Stimulated activated naive CD4-positive, alpha-beta T cell treated with Interleukin-2 at 50 U/mL for 16 hours (primary cell): Measurements from ENCODE around the gene HEY2.

Experiments
- DNase-seq: peaks from one replicate; lab custom pipeline; 2025; lab: John Stamatoyannopoulos, UW

The HEY2 gene

GRCh38 chr6:125743604-125744003 lies 5.8 kb upstream of the HEY2 start:
- no peak for DNase-seq

GRCh38 chr6:125745281-125746018 lies 4.0 kb upstream of the HEY2 start:
- no peak for DNase-seq

GRCh38 chr6:125746019-125746414 lies 3.4 kb upstream of the HEY2 start:
- DNase-seq: no peak

- peak; percentile 54 for DNase-seq
These were observed 2.5 kb upstream of the HEY2 start for GRCh38 chr6:125746731-125747588.

GRCh38 chr6:125747589-125748405 lies 1.6 kb upstream of the HEY2 start:
- DNase-seq: no peak

- DNase-seq: no peak
These were observed 843 bp upstream of the HEY2 start for GRCh38 chr6:125748406-125749172.

- no peak for DNase-seq
These were observed 646 bp downstream of the HEY2 start for GRCh38 chr6:125749865-125750691.

- DNase-seq: no peak
These were observed 1.4 kb downstream of the HEY2 start for GRCh38 chr6:125750692-125751333.

GRCh38 chr6:125751334-125751916 lies 2.0 kb downstream of the HEY2 start:
- no peak for DNase-seq

- no peak for DNase-seq
These were observed 3.3 kb downstream of the HEY2 start for GRCh38 chr6:125752773-125753172.

GRCh38 chr6:125753218-125753936 lies 3.9 kb downstream of the HEY2 start:
- DNase-seq: no peak

- DNase-seq: no peak
These were observed 4.5 kb downstream of the HEY2 start for GRCh38 chr6:125753937-125754259.

GRCh38 chr6:125754566-125754965 lies 5.1 kb downstream of the HEY2 start:
- no peak for DNase-seq

GRCh38 chr6:125759184-125759902 lies 9.9 kb downstream of the HEY2 start:
- no peak for DNase-seq

- DNase-seq: no peak
These were observed 10.6 kb downstream of the HEY2 start for GRCh38 chr6:125759959-125760457.

GRCh38 chr6:125764121-125764671 lies 14.8 kb downstream of the HEY2 start:
- DNase-seq: no peak

- DNase-seq: no peak
These were observed 16.5 kb downstream of the HEY2 start for GRCh38 chr6:125765944-125766343.

GRCh38 chr6:125766641-125767040 lies 17.2 kb downstream of the HEY2 start:
- DNase-seq: no peak
